Kidney capillary endothelial cell (primary cell): ENCODE data around the gene THTPA.
"Not testable (repeated sequence)": the region's sequence is repeated elsewhere in the genome, so short reads cannot be mapped to it uniquely, and the experiment has no call there.

ENCODE experiments used
- DNase-seq: peaks from one replicate; pipeline ENCODE4 v3.0.0-alpha.2; 2018; ENCODE audit warnings: low spot score

Gene THTPA

GRCh38 chr14:23533652-23534435 lies 22.2 kb upstream of the THTPA start:
- no peak for DNase-seq

DNA sequence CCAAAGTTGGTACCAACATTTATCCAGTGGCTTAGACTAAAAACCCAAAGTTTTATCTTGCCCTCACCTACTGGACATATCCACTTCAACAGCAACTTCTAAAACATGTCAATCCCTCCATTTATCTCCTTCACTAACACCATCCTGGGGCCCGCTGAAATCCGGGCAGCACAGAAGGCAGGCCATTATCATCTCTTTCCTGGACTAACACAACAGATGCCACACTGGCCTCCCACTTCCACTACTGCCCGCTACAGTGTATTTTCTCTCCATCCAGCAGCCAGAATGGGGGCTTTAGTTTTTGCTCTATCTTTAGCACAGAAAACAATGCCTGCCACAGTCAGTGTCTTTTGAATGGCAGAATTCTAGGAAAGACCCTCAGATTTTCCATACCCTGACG lies 20.1 kb upstream of the THTPA start:
- no peak for DNase-seq

DNA sequence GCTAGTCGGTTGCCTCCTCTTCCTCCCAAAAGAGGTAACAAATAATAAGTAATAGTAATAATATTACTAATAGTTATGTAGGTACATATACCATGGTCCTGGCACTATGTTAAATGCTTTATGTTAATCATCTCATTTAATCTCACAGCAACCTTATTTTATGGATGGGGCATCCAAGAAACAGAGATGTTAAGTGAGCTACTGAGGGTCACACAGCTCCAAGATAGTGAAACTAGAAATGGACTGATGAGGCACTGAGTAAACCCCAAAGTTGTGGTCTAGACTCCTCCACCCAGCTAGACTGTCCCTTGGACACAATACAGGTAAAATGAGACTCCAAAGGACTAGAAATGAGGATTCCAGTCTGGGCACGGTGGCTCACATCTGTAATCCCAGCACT lies 19.6 kb upstream of the THTPA start:
- DNase-seq: no peak

- DNase-seq: not testable (repeated sequence)
These were observed 19.2 kb upstream of the THTPA start for GRCh38 chr14:23536906-23537305.

DNA sequence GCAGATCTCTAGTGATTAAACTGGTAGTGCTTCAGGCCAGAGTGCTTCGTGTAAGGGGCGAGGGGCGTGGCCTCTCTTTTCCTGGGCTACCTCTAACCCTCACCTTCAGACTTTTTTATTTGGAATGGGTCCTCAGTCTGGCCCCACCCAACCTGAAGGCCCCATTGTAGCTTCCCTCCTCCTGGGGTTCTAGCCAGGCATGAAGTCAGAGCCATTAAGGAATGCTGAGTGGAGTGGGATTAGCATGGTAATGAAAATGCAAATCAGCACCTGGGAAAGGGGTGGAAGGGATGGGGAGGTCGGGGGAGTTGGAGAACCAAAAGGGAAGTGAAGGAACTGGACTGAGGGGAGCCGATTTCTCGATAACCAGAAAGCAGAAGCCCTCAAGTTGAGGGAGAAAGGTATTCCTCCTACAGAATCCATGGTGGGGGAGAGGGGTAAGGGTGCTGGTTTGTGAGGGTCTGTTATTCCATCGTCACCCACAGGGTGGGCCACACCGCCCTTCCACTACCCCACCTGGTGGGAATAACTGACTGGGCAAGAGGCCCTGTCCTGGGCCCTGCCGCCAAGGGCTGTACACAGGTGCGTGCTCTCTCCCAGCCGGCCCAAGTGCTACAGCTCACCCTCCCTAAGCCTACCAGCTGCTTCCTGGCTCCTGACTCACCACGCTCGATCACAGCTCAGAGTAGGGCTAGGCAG lies 18.6 kb upstream of the THTPA start:
- DNase-seq: no peak

DNA sequence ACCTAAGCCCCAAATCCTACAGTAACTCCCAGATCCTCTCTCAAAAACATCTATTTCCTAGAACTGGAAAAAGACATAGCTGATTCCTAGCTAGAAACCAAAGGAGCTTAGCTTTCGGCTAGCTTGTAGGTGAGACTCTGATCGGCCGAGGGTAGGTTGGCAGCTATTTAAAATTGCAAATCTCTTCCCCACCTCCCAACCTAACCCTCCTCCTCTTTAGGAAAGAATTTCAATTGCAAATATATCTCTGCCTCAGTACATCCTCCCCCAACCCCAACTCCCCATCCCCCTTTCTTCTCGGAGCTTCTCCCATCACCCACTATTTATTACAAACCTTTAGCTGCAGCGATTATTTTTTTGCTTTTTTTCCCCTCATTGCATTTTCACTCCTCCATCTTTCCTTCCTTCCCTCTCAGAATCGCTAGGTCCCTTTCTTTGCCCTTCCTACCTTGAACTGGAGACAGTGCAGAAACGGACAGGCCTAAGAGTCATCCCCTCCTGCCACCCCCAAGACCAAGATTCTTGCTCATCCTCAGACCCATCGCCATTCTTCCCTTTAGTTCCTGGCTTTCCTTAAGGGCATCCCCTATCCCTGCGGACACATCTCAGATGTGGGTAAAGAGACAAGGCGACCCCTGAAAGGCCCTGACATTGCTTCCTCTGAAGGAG lies 17.9 kb upstream of the THTPA start:
- DNase-seq: no peak

- DNase-seq: no peak
These were observed 17.3 kb upstream of the THTPA start for GRCh38 chr14:23538785-23539184.

- DNase-seq: peak; percentile 30
These were observed 16.6 kb upstream of the THTPA start for GRCh38 chr14:23539248-23540140.

DNA sequence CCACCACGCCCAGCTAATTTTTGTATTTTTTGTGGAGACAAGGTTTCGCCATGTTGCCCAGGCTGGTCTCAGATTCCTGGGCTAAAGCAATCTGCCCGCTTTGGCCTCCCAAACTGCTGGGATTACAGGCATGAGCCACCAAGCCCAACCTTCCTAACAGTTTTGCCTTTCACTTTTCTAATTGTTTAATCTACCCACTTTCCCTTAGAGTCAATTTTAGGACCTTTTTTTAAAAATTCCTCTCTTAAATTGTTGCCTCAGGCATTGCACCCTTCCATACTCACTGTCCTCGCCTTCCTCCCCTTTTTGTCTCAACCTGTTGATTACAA lies 16.0 kb upstream of the THTPA start:
- DNase-seq: no peak

- no peak for DNase-seq
These were observed 13.8 kb upstream of the THTPA start for GRCh38 chr14:23542261-23542660.

DNA sequence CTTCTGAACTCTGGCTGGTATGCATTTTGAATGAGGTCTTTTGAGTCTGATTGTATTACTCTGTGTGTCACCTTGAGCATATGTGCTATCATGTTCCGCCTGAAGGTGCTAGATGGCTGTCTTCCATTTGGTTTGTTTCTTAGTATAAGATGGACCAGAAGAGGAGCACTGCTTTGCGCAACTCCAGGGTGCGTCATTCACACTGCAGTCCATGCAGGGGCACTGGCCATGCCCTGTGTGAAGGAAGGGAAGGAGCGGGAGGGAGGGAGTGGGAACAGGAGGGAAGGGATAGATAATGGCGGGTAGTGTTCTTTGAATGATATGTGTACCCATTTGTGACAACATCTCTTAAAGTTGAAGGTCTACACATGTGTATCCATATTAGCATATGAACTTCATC lies 12.7 kb upstream of the THTPA start:
- DNase-seq: no peak

DNA sequence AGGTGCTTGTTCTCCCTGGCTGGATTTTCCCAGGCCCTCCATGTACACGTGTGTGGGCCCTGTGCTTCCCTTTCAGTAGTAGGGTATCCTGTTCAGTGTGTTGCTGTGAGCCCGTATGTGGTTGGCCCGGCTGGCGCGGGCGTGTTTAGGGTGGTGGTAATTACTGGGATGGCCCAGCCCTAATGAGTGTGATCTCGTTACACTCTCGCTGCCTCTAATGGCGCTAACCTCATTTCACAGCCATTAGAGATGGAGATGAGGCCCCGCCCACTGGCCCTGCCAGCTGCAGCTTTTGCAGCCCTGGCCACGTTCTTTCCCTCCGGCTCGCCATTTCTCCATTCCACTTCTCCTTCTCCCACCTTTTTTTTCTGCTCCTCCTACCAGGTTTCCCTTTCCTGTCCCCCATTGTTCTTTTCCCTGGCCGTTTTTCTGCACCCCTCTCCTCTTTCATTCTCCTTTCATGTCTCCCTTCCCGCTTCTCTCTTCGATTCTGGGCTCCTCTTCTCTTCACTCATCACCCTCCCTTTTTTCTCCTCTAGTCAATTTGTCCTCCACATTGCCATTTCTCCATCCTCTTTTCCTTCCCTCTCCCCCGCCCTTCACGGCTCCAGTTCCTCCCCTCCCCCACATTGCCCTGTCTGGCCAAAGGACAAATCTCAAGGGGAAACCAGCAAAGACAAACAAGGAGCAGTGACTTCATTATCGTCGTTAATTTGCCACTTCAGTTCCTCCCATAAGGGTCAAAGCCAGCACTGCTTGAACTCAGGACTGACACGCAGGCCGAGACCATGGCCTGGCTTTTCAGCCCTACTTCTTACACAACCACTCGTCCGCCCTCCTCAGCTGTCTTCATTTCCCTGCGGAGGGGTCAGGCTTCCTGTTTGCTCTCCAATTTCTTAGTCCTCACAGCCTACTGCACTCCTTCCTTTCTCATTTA lies 11.3 kb upstream of the THTPA start:
- DNase-seq: no peak

DNA sequence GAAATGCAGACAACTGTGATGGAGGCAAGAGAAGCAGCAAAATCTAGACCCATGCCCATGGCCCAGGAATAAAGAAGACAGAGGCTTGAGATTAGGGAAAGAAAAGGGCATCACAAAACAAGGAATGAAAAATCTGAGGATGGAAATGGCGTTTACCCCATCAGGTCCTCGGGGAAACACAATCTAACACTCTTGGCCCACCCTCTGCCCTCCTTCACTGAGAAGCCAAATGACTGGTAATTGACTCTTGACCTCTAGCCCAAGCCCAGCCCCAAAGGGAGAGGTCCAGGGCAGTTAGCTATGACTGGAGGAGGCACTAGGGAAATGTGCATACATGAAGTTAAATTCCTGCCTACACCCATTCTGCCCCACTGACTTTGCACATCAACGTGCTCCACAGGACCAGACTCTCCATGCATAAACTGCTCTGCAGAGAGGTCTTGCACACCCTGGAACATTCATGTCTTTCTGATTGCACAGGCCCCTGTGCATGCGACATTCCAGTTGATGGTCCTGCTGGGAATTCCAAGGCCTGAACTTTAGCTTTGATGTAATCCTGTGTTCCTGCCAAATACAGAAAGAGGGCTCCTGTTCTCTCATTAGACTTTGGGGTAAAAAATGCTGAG lies 10.2 kb upstream of the THTPA start:
- DNase-seq: no peak

- DNase-seq: no peak
These were observed 9.5 kb upstream of the THTPA start for GRCh38 chr14:23546450-23547035.

GRCh38 chr14:23547924-23548323 lies 8.1 kb upstream of the THTPA start:
- DNase-seq: no peak

GRCh38 chr14:23548351-23549318 lies 7.4 kb upstream of the THTPA start:
- DNase-seq: no peak

DNA sequence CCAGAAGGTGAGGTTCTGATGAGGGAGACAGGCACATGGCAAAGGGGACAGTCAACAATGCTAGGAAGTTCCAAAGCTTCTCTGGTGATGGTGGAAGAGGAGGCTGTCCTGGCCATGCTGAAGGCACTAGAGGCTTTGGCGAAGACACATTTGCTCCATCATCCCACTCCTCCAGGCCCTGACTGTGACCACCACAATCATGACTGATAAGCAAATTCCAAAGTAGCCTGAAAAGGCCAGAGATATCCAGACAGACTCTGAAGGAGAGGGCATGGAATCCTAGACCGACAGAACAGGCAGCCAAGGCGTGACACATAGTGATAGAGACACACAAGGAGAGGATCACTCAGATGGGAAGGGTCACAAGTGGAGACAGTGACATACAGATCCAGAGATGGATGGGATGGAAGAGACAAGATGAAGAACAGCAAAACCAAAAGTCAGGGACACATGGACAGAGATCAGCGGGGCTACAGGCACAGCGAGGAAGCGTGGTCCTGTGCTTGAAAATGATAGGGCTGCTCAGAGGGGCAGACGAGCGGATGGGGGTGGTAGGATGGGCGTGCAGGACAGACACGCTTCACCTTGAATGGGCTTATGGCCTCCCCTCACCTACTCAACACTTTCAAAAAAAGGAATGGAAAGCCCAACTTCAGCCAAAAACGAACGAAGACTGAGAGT lies 5.8 kb upstream of the THTPA start:
- DNase-seq: no peak

- no peak for DNase-seq
These were observed 5.2 kb upstream of the THTPA start for GRCh38 chr14:23550812-23551265.
